Measurements from ENCODE around the gene EHMT1. TPM values are rescaled to one million over a fixed set of nuclear protein-coding genes. Genes with fewer than 3 reads are reported as not detected.

Gene EHMT1
- polyA plus RNA-seq, 1 experiment: 23.3 TPM

DNA sequence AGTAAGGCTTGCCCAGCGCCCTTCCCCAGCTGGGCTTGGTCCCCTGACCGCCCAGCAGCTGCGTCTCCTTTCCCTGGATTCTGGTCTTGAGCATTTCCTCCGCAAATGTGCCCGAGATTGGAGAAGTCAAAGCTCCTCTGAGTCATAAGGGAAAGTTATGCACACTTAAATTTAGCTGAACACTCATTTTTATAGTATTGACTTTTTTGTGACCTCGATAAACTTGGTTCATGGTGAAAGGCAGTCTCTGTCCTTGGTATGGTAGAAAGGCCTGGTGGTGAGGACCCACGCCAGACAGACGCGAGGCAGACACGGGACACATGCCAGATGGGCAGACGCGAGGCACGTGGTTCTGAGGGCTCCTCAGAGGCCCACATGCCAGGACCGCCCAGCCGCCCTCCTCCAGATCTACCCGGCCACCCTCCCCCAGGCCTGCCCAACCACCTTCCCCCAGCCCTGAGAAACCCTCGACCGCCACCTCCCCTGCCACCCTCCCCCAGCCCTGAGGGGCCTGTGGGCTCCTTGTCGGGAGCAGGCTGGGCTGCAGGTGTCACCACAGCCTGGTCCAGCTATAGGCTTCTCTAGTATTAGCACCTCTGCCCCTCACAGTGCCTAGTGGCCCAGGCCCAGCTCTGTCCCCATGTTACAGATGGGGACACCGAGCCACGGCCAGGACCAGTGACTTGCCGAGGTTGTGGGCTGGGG, 197.9 kb downstream of the EHMT1 start:
- no peak for DNase-seq (ENCODE audit: low read depth)
- Histone ChIP-seq H3K36me3 (ENCODE audit: control insufficient read depth, insufficient read depth, low read length) (peaks cover 51% of the 10 kb centered on the region), H3K4me3 (ENCODE audit: low read depth, low read length) (no peak overlapping the region), H3K27me3 (ENCODE audit: control insufficient read depth, insufficient read depth, low read length) (no peaks in the 10 kb centered on the region)
- TF ChIP-seq, protein P1, sequence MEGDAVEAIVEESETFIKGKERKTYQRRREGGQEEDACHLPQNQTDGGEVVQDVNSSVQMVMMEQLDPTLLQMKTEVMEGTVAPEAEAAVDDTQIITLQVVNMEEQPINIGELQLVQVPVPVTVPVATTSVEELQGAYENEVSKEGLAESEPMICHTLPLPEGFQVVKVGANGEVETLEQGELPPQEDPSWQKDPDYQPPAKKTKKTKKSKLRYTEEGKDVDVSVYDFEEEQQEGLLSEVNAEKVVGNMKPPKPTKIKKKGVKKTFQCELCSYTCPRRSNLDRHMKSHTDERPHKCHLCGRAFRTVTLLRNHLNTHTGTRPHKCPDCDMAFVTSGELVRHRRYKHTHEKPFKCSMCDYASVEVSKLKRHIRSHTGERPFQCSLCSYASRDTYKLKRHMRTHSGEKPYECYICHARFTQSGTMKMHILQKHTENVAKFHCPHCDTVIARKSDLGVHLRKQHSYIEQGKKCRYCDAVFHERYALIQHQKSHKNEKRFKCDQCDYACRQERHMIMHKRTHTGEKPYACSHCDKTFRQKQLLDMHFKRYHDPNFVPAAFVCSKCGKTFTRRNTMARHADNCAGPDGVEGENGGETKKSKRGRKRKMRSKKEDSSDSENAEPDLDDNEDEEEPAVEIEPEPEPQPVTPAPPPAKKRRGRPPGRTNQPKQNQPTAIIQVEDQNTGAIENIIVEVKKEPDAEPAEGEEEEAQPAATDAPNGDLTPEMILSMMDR (IDR thresholded peaks at IDR 0.05; ENCODE audit: insufficient read depth, low read depth, low read length): no peak
- ChIA-PET CTCF (no interaction called here), POLR2A (no interaction called here)

DNA sequence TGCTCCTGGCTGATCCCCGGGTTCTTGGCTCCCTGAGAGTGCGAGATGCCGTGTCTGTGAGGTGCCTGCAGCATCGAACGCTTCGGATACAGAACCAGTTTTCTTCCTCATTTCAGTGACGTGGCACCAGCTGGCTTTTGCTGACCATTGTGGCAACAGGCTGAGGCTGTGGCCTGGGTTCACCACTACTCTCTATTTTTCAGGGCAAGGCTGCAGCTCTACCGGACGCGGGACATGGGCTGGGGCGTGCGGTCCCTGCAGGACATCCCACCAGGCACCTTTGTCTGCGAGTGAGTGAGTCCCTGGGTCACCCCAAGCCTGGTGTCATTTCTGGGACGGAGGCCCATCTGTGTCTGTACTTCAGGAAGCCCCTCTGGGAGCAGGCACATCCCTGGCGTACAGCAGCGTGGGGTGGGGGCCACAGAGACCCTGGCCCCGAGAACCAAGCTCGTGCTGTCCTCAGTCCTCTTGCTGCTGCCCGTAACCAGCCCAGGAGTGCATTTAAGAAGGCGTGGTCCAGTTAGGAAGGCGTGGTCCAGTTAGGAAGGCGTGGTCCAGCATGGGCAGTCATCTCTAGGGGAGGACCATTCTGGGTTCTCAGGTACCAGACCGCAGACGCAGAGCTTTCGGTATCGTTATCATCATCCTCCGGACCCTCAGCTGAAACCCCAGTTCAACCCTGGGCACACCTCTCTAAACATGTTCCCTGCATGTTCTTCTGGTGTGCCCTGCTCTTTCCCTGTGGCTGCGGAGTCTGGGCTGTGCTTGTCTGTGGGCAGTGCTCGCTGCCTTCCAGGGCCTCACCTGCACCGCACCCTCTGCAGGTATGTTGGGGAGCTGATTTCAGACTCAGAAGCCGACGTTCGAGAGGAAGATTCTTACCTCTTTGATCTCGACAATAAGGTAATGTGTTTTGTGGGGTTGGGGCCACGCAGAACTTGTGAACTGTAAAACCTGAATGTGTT, 198.7 kb downstream of the EHMT1 start:
- peaks cover 53% of the 10 kb centered on the region for H3K36me3 ChIP-seq (ENCODE audit: control insufficient read depth, insufficient read depth, low read length)
- TF ChIP-seq, protein P1 (IDR thresholded peaks at IDR 0.05; ENCODE audit: insufficient read depth, low read depth, low read length): no peak
- CTCF ChIA-PET: no interaction called here
- POLR2A ChIA-PET: no interaction called here
- no peak overlapping the region for H3K4me3 ChIP-seq (ENCODE audit: low read depth, low read length)
- no peak for DNase-seq (ENCODE audit: low read depth)
- no peaks in the 10 kb centered on the region for H3K27me3 ChIP-seq (ENCODE audit: control insufficient read depth, insufficient read depth, low read length)

- POLR2A ChIA-PET: no interaction called here
- peaks cover 48% of the 10 kb centered on the region for H3K36me3 ChIP-seq (ENCODE audit: control insufficient read depth, insufficient read depth, low read length)
- no peak overlapping the region for H3K4me3 ChIP-seq (ENCODE audit: low read depth, low read length)
- DNase-seq (ENCODE audit: low read depth): no peak
- no peaks in the 10 kb centered on the region for H3K27me3 ChIP-seq (ENCODE audit: control insufficient read depth, insufficient read depth, low read length)
- TF ChIP-seq, protein P1 (IDR thresholded peaks at IDR 0.05; ENCODE audit: insufficient read depth, low read depth, low read length): no peak
- CTCF ChIA-PET: no interaction called here
Observed at GRCh38 chr9:137818286-137818685, 199.5 kb downstream of the EHMT1 start.

DNA sequence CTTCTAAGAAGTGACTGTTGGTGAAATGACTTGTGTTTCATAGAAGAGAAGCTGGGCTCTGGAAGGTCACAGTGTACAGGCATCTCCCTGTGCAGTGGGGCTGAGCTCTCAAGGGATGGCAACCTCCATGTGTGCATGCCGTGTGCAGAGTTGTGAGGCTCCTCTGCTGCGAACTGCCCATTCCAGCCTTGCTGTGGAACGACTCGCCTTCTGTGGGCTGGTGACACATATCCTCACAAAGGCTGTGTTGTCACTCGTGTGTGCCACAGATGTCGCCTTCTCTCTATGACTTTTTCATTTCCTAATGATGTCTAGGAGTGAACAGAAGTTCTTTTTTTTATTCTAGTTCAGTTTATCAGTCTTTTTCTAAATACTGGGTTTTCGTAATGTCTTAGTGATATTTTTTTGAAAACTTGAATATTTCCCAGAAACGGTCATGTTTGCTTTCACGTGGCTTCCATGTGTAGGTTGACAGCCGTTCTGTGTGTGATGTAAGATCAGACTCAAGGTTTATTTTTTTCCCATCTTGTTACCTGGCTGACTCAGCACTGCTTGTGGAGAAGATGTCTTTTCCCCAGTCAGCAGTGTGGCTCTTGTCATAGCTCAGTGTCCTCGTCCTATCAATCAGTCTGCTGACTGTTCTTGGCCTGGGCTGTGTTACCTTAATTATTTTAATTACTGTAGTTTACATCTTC, 201.5 kb downstream of the EHMT1 start:
- ChIA-PET POLR2A (no interaction called here), CTCF (no interaction called here)
- TF ChIP-seq, protein P1 (IDR thresholded peaks at IDR 0.05; ENCODE audit: insufficient read depth, low read depth, low read length): no peak
- H3K27me3 ChIP-seq (ENCODE audit: control insufficient read depth, insufficient read depth, low read length): no peaks in the 10 kb centered on the region
- no peak overlapping the region for H3K4me3 ChIP-seq (ENCODE audit: low read depth, low read length)
- DNase-seq (ENCODE audit: low read depth): no peak
- H3K36me3 ChIP-seq (ENCODE audit: control insufficient read depth, insufficient read depth, low read length): peaks cover 32% of the 10 kb centered on the region
